HG03175 (cell line): Measurements from ENCODE around the gene FRMPD2.

ENCODE experiments used
- ATAC-seq: cut with Tn5 transposase; IDR thresholded peaks from one replicate; pipeline ENCODE4 v1.9.1; 2021; ENCODE audit warnings: mild to moderate bottlenecking, moderate library complexity; ENCODE audit not compliant: unreplicated experiment

FRMPD2 gene, protein sequence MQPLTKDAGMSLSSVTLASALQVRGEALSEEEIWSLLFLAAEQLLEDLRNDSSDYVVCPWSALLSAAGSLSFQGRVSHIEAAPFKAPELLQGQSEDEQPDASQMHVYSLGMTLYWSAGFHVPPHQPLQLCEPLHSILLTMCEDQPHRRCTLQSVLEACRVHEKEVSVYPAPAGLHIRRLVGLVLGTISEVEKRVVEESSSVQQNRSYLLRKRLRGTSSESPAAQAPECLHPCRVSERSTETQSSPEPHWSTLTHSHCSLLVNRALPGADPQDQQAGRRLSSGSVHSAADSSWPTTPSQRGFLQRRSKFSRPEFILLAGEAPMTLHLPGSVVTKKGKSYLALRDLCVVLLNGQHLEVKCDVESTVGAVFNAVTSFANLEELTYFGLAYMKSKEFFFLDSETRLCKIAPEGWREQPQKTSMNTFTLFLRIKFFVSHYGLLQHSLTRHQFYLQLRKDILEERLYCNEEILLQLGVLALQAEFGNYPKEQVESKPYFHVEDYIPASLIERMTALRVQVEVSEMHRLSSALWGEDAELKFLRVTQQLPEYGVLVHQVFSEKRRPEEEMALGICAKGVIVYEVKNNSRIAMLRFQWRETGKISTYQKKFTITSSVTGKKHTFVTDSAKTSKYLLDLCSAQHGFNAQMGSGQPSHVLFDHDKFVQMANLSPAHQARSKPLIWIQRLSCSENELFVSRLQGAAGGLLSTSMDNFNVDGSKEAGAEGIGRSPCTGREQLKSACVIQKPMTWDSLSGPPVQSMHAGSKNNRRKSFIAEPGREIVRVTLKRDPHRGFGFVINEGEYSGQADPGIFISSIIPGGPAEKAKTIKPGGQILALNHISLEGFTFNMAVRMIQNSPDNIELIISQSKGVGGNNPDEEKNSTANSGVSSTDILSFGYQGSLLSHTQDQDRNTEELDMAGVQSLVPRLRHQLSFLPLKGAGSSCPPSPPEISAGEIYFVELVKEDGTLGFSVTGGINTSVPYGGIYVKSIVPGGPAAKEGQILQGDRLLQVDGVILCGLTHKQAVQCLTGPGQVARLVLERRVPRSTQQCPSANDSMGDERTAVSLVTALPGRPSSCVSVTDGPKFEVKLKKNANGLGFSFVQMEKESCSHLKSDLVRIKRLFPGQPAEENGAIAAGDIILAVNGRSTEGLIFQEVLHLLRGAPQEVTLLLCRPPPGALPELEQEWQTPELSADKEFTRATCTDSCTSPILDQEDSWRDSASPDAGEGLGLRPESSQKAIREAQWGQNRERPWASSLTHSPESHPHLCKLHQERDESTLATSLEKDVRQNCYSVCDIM (N-terminal part only)

GRCh38 chr10:48274636-48275035 is at the start of gene FRMPD2:
FRMPD2 (minus strand) TSS chr10:48274696; CDS start chr10:48274567, 129 bp downstream.
- ATAC-seq, result no peak

DNA sequence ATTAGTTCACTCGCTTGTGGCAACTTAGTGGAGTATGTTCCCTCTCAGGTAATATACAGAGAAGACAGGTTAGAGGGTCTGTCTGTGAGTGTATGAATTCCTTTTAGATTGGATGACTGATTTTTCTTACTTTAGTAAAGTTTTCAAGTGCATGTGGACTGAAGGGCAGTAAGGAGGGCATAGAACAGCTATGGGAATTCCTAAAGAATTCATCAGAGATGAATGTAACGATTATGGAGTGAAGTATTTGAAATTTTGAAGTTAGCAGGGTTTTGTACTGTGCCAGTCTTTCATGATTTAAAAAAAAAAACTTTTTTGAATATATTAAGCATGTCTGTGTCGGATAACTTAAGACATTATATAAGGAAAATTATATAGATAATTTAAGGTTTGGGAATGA is 47.5 kb upstream of the FRMPD2 start:
- no peak for ATAC-seq

DNA sequence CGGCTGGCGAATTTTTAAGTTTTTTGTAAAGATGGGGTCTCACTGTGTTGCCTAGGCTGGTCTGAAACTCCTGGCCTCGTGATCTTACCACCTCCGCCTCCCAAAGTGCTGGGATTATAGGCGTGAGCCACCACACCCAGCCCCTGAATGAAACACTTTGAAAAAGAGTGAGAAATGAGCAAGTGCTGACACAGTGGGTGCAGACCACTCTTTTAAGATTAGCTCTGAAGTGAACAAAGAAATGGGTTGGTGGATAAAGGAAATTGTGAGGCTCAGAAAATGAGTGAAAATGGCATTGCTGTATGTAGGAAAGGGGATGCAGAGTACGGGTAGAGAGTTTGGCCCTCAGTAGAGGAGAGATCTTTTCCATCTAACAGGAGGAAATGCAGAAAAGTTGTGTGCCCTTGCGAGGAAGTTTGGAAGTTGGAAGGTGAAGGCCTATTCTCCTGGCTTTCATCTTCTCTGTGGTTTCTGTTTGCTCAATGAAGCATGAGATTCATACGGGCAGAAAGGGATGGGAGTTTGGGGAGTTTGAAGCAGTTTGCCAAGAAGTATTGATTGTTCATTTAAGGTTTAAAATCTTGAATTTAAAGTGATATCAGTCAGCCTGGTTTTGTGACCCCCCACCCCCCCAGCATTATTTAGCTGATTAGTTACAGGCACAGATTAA is 43.0 kb upstream of the FRMPD2 start:
- ATAC-seq, result no peak

DNA sequence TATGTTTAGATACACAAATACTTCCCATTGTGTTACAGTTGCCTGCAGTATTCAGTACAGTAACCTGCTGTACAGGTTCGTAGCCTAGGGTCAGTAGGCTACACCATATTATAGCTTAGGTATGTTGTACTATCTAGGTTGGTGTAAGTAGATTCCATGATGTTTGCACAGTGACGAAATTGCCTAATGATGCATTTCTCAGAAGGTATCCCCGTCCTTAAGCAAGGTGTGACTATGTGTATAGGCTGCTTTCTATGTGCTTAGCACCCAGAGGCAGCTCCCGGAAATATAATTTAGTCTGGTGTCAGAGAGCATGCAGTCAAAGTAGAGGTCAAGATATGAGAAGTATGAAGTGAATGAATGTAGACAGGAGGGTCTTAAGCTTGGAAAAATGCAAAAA is 41.7 kb upstream of the FRMPD2 start:
- no peak for ATAC-seq

DNA sequence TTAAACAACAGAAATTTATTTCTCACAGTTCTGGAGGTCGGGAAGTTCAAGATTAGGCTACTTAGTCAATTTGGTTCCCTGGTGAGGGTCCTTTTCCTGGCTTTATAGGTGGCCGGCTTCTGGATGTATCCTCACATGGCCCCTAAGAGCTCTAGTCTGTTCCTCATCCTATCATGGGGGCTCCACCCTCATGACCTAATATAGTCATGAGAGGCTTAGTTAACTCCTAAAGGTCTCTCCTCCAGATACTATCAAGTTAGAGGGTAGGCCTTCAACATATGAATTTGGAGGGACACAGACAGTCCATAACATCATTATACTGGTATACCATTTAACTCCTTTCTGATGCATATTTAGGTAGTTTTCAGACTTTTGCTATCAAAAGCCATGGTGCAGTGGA is 39.6 kb upstream of the FRMPD2 start:
- ATAC-seq, result no peak

GRCh38 chr10:48309711-48310226 is 35.3 kb upstream of the FRMPD2 start:
- ATAC-seq, result no peak

- no peak for ATAC-seq
Observed at GRCh38 chr10:48307711-48308018, 33.2 kb upstream of the FRMPD2 start.

DNA sequence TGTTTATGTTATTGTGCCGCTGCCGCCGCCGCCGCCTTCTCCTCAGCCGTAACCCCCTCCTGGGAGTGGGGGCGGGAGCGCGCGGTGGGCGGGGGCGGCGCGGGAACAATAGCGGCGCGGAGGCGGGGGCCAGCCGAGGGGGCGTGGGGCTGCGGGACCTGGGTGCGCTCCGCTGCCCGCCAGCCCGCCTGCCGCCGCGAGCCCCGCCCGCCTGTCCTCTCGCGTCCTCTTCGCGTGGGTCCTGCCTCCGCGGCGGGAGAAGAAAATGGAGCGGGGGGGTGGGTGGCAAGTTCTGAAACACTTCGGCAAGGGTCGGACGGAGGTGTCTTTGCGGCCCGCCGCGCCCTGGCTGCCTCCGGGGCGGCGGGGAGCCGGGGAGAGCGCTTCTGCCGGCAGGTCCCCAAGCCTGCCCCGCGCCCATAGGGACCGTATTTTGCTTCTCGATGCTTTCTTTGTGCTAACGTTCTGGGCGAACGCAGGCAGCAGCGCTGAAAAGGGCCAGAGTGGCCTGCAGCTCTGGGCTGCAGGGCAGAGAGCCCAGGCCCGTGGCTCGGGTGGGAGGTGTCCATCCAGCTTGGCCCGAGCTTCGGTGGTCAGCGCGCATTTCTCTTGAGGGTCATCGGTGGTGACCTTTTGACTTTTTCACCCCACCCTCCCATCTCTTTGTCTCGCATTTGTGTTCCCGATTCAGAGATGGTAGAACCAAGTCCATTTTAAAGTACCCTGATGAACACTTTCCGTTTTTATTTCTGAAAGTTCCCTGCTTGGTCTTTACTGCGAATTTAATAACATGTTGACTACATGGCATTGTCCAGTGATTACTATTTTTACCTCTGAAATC is 32.6 kb upstream of the FRMPD2 start:
- peak; percentile 31 for ATAC-seq

GRCh38 chr10:48306265-48306869 is 31.9 kb upstream of the FRMPD2 start, which contains the start of gene MAPK8:
MAPK8 (plus strand) TSS chr10:48306677; CDS start chr10:48401661, 94,984 bp downstream.
- peak; percentile 83 for ATAC-seq

GRCh38 chr10:48305905-48306264 is 31.4 kb upstream of the FRMPD2 start:
- ATAC-seq, result no peak

- ATAC-seq, result no peak
Observed at GRCh38 chr10:48302515-48303476, 28.3 kb upstream of the FRMPD2 start.

DNA sequence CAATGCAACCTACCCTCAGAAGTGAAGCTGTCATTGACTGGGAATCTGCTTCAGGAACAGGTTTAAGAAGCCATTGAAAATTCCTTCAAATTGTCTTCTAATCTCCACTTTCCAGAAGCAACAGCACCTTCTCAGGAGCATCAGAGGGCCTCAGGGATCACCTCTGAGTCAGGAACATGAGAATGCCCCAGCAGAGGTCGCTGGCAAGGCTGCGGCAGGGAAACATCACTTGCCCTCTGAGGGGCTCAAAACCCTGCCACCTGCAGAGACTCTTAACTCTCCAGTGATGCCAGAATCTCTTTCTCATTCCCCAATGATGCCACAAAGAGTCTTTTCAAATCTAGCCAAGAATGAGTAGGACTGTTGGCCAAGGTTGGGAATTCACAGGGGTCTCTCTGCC is 26.1 kb upstream of the FRMPD2 start:
- no peak for ATAC-seq

GRCh38 chr10:48299692-48300091 is 25.2 kb upstream of the FRMPD2 start:
- ATAC-seq, result no peak

DNA sequence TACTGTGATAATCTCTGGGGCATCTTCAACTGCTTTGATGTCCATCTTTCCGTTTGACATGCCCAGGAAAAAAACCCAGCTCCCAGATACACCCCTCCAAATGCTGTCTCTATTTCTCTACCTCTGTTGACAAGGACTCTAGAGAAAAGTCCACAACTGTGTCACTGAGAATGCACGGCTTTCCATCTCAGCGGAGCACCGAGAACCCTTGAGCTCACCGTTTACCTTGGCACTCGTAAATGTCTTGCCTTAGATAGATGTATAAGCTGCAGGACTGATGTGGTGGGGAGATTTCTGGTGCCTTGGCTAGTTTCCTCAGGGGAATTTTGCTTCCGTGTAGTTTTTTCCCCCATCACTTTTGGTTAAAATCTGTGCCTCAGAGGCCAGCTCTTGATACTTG is 24.6 kb upstream of the FRMPD2 start:
- no peak for ATAC-seq

DNA sequence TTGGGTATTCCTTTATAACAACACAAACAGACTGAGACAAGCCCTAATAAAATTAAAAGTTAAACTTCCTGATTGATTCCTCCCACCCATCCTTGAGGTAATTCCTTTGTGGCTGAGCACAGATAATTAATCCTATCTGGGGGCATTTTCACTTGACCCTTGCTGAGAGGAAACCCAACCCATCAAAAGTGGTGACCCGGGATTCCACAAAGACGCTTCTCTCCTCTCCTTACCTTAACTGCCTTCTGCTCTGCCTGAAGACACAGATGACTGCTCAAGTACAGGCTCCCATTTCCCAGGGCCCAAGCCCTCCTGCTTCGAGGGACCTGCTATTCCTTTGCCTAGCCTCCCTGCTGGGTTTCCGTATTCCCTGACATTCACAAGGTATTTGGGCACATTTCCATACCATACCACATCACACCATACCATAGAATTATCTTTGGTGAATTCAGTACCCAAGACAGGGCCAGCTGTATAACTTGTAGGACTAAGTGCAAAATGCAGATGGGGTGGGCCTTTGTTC is 22.1 kb upstream of the FRMPD2 start:
- ATAC-seq, result no peak

- no peak for ATAC-seq
Observed at GRCh38 chr10:48294431-48294830, 19.9 kb upstream of the FRMPD2 start.

DNA sequence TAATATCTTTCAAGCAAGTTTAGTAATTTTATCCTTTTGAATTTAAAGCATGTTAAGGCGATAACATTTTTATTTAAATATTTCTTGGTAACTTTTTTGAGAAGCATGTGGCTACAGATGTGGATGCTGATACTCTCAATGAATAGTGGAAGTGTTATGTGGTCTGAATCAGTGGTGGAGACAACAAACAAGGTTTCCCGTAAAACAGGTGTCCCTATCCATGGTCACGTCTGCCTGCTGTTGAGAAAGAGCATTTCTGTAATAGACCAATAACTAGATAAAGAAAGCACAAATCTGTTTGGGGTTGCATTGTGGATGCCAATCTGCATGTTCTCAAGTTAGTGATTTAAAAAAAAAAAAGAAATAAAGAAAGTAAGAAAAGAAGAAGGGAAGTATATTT is 18.1 kb upstream of the FRMPD2 start:
- no peak for ATAC-seq

GRCh38 chr10:48291190-48291589 is 16.7 kb upstream of the FRMPD2 start:
- ATAC-seq, result no peak
